WTC11 (cell line): Measurements from ENCODE around the gene PLXND1. TPM values are rescaled to one million over a fixed set of nuclear protein-coding genes. Genes with fewer than 3 reads are reported as not detected.

Source experiments
- ATAC-seq: fragments of 200-7000 bp; cut with Tn5 transposase; 2 replicates; pipeline ENCODE4 v1.10.0; 2021; ENCODE audit warnings: mild to moderate bottlenecking, moderate library complexity
- CTCF ChIA-PET: fragments of 300-600 bp; sonication (Branson Sonifier 250); formaldehyde crosslinking; loops from one replicate; lab custom pipeline; 2021; ENCODE audit warnings: antibody characterized with exemption; lab: Charles Lee
- POLR2A ChIA-PET: fragments of 350-600 bp; sonication (Branson Sonifier 250); formaldehyde crosslinking; loops from one replicate; lab custom pipeline; 2021; ENCODE audit warnings: antibody characterized with exemption; lab: Charles Lee
- DNase-seq: peaks from one replicate; pipeline ENCODE4 v3.0.0; 2021; ENCODE audit warnings: low spot score
- H3K27ac Mint-ChIP-seq: 2 replicates; pipeline ENCODE4 v1.8.0; 2021; ENCODE audit warnings: mixed read lengths
- H3K27me3 Mint-ChIP-seq: 2 replicates; pipeline ENCODE4 v1.8.0; 2021; ENCODE audit warnings: low read depth, mild to moderate bottlenecking, moderate library complexity, mixed read lengths
- H3K36me3 Mint-ChIP-seq: 2 replicates; pipeline ENCODE4 v1.8.0; 2021; ENCODE audit warnings: mixed read lengths
- H3K4me1 Mint-ChIP-seq: 2 replicates; pipeline ENCODE4 v1.8.0; 2022; ENCODE audit warnings: mixed read lengths
- H3K4me3 Mint-ChIP-seq: 2 replicates; pipeline ENCODE4 v1.8.0; 2021; ENCODE audit warnings: mild to moderate bottlenecking, moderate library complexity, mixed read lengths
- H3K9me3 Mint-ChIP-seq: 2 replicates; pipeline ENCODE4 v1.8.0; 2021; ENCODE audit warnings: mixed read lengths
- AFF4 ChIP-seq: sonication (generic); formaldehyde crosslinking; IDR thresholded peaks from 2 replicates; pipeline ENCODE4 v1.8.1; 2023; ENCODE audit warnings: mild to moderate bottlenecking, missing genetic modification reagents, borderline replicate concordance
- AR ChIP-seq: fragments of 250-450 bp; sonication (Bioruptor Pico); IDR thresholded peaks from 2 replicates; pipeline ENCODE4 v1.9.0; 2021; ENCODE audit warnings: mild to moderate bottlenecking
- CREB1 ChIP-seq: sonication (generic); formaldehyde crosslinking; IDR thresholded peaks from 2 replicates; pipeline ENCODE4 v1.8.0; 2023; ENCODE audit warnings: mild to moderate bottlenecking, missing genetic modification reagents
- CREM ChIP-seq: sonication (generic); formaldehyde crosslinking; IDR thresholded peaks from 2 replicates; pipeline ENCODE4 v1.8.1; 2022; ENCODE audit warnings: mild to moderate bottlenecking, missing genetic modification reagents, moderate library complexity
- E2F4 ChIP-seq: sonication (generic); formaldehyde crosslinking; IDR thresholded peaks from 2 replicates; pipeline ENCODE4 v1.8.1; 2022; ENCODE audit warnings: low read depth, mild to moderate bottlenecking, moderate library complexity, missing genetic modification reagents, borderline replicate concordance
- ETV6 ChIP-seq: sonication (generic); formaldehyde crosslinking; IDR thresholded peaks from 2 replicates; pipeline ENCODE4 v1.8.1; 2022; ENCODE audit warnings: mild to moderate bottlenecking, missing genetic modification reagents
- FOXJ3 ChIP-seq: sonication (generic); formaldehyde crosslinking; IDR thresholded peaks from 2 replicates; pipeline ENCODE4 v1.9.0; 2021; ENCODE audit warnings: missing genetic modification reagents, mild to moderate bottlenecking, borderline replicate concordance
- FOXK1 ChIP-seq: sonication (generic); formaldehyde crosslinking; IDR thresholded peaks from 2 replicates; pipeline ENCODE4 v1.8.0; 2022; ENCODE audit warnings: mild to moderate bottlenecking, moderate library complexity, missing genetic modification reagents
- FOXP4 ChIP-seq: sonication (generic); formaldehyde crosslinking; IDR thresholded peaks from 2 replicates; pipeline ENCODE4 v1.8.0; 2022; ENCODE audit warnings: mild to moderate bottlenecking, missing genetic modification reagents
- IRF1 ChIP-seq: sonication (generic); formaldehyde crosslinking; IDR thresholded peaks from 2 replicates; pipeline ENCODE4 v1.8.0; 2023; ENCODE audit warnings: missing genetic modification reagents
- IRF2 ChIP-seq: sonication (generic); formaldehyde crosslinking; IDR thresholded peaks from 2 replicates; pipeline ENCODE4 v1.8.0; 2022; ENCODE audit warnings: low read depth, missing genetic modification reagents, borderline replicate concordance
- MYBL2 ChIP-seq: sonication (generic); formaldehyde crosslinking; IDR thresholded peaks from 2 replicates; pipeline ENCODE4 v1.8.1; 2023; ENCODE audit warnings: mild to moderate bottlenecking, moderate library complexity, missing genetic modification reagents
- NFATC4 ChIP-seq: fragments of 250-450 bp; sonication (Bioruptor Pico); IDR thresholded peaks from 2 replicates; pipeline ENCODE4 v1.9.0; 2021; ENCODE audit warnings: mild to moderate bottlenecking
- NR3C1 ChIP-seq: sonication (generic); formaldehyde crosslinking; conservative IDR thresholded peaks from 2 replicates; pipeline ENCODE4 v1.8.1; 2023; ENCODE audit warnings: low read depth, mild to moderate bottlenecking, missing genetic modification reagents
- TCF7 ChIP-seq: sonication (generic); formaldehyde crosslinking; IDR thresholded peaks from 2 replicates; pipeline ENCODE4 v1.8.0; 2022; ENCODE audit warnings: mild to moderate bottlenecking, low read depth, missing genetic modification reagents, moderate library complexity
- ZBTB21 ChIP-seq: sonication (generic); formaldehyde crosslinking; IDR thresholded peaks from 2 replicates; pipeline ENCODE4 v1.8.1; 2023; ENCODE audit warnings: mild to moderate bottlenecking, missing genetic modification reagents, borderline replicate concordance
- ZBTB43 ChIP-seq: sonication (generic); formaldehyde crosslinking; IDR thresholded peaks from 2 replicates; pipeline ENCODE4 v1.8.1; 2023; ENCODE audit warnings: mild to moderate bottlenecking, missing genetic modification reagents
- ZNF138 ChIP-seq: sonication (generic); formaldehyde crosslinking; conservative IDR thresholded peaks from 2 replicates; pipeline ENCODE4 v1.8.1; 2022; ENCODE audit warnings: mild to moderate bottlenecking, moderate library complexity, missing genetic modification reagents
- ZNF281 ChIP-seq: sonication (generic); formaldehyde crosslinking; IDR thresholded peaks from 2 replicates; pipeline ENCODE4 v1.8.0; 2023; ENCODE audit warnings: mild to moderate bottlenecking, missing genetic modification reagents
- total RNA-seq: library from RNA; stranded (reverse); gene quantifications from 3 replicates; pipeline ENCODE4 v1.2.3, GENCODE V29; 2021

The PLXND1 gene
- total RNA-seq, 1 experiment from 2014 or later = 56.7 TPM

GRCh38 chr3:129562803-129563202, 43.7 kb downstream of the PLXND1 start:
- no peak overlapping the region for H3K27ac Mint-ChIP-seq
- no peaks in the 10 kb centered on the region for H3K27me3 Mint-ChIP-seq
- TF ChIP-seq E2F4 (CRISPR knock-in tag) (no peak), ZNF138 (no peak), FOXK1 (CRISPR knock-in tag) (no peak), ZBTB43 (no peak), ETV6 (CRISPR knock-in tag) (no peak), IRF2 (CRISPR knock-in tag) (no peak), NFATC4 (no peak)
- TF ChIP-seq, all 79 proteins: peak for 0
- H3K4me1 Mint-ChIP-seq = peaks cover 14% of the 10 kb centered on the region
- H3K4me3 Mint-ChIP-seq = no peak overlapping the region
- ChIA-PET CTCF (interaction anchor here (0.6 to 1.1 kb wide), 2 partner anchors 41 to 163 kb away, joined by 3 read pairs; no protein-coding TSS in a partner anchor), POLR2A (no interaction called here)
- H3K9me3 Mint-ChIP-seq = no peaks in the 10 kb centered on the region
- ATAC-seq (no peak), DNase-seq (no peak)
- H3K36me3 Mint-ChIP-seq = peaks cover 3% of the 10 kb centered on the region; the same call in 1 of the 2 replicates

GRCh38 chr3:129561619-129562248, 44.7 kb downstream of the PLXND1 start:
- Mint-ChIP-seq H3K4me1 (peaks cover 25% of the 10 kb centered on the region), H3K36me3 (peaks cover 5% of the 10 kb centered on the region), H3K27ac (no peak overlapping the region), H3K27me3 (no peaks in the 10 kb centered on the region), H3K9me3 (no peaks in the 10 kb centered on the region), H3K4me3 (no peak overlapping the region)
- CTCF ChIA-PET = interaction anchor here (1.0 to 1.1 kb wide), 4 partner anchors 14 to 72 kb away, joined by 3 to 6 read pairs (median 4); no protein-coding TSS in a partner anchor
- ATAC-seq = no peak
- DNase-seq = no peak
- POLR2A ChIA-PET = interaction anchor here (0.7 kb wide), 1 partner anchor 70 kb away, joined by 3 read pairs; no protein-coding TSS in a partner anchor
- no peak for TF ChIP-seq IRF2 (CRISPR knock-in tag)
- no peak for TF ChIP-seq ZBTB21 (CRISPR knock-in tag)
- no peak for TF ChIP-seq NR3C1 (CRISPR knock-in tag)
- no peak for TF ChIP-seq FOXJ3 (CRISPR knock-in tag)
- TF ChIP-seq AR (CRISPR knock-in tag) = no peak
- no peak for TF ChIP-seq AFF4
- TF ChIP-seq FOXP4 (CRISPR knock-in tag) = no peak
- no peak for TF ChIP-seq CREM (CRISPR knock-in tag)
- TF ChIP-seq ZNF281 (CRISPR knock-in tag) = no peak
- no peak for TF ChIP-seq IRF1 (CRISPR knock-in tag)
- TF ChIP-seq TCF7 (CRISPR knock-in tag) = no peak
- no peak for TF ChIP-seq CREB1 (CRISPR knock-in tag)
- no peak for TF ChIP-seq MYBL2 (CRISPR knock-in tag)
